ENCODE measurements around the gene IRF4.
"Not testable (repeated sequence)": the region's sequence is repeated elsewhere in the genome, so short reads cannot be mapped to it uniquely, and the experiment has no call there.

IRF4 gene

GRCh38 chr6:411402-412145 is 20.0 kb downstream of the IRF4 start:
- no peak for DNase-seq (ENCODE audit: low read depth, low spot score)
- no peak overlapping the region for H3K27ac ChIP-seq

- H3K27ac ChIP-seq: no peak overlapping the region
- DNase-seq (ENCODE audit: low read depth, low spot score): no peak
Measured at GRCh38 chr6:412146-412886, 20.8 kb downstream of the IRF4 start.

GRCh38 chr6:414447-414846 is 22.9 kb downstream of the IRF4 start:
- no peak for DNase-seq (ENCODE audit: low read depth, low spot score)
- H3K27ac ChIP-seq: no peak overlapping the region

- no peak overlapping the region for H3K27ac ChIP-seq
- no peak for DNase-seq (ENCODE audit: low read depth, low spot score)
Measured at GRCh38 chr6:415087-415486, 23.5 kb downstream of the IRF4 start.

- DNase-seq (ENCODE audit: low read depth, low spot score): no peak
- H3K27ac ChIP-seq: no peak overlapping the region
Measured at GRCh38 chr6:421211-421610, 29.7 kb downstream of the IRF4 start.

GRCh38 chr6:422433-423054 is 31.0 kb downstream of the IRF4 start:
- H3K27ac ChIP-seq: peak overlapping the region; percentile 35
- DNase-seq (ENCODE audit: low read depth, low spot score): peak; percentile 93

GRCh38 chr6:423055-423798 is 31.7 kb downstream of the IRF4 start:
- peak overlapping the region; percentile 35 for H3K27ac ChIP-seq
- DNase-seq (ENCODE audit: low read depth, low spot score): no peak

GRCh38 chr6:423799-424345 is 32.3 kb downstream of the IRF4 start:
- no peak overlapping the region for H3K27ac ChIP-seq
- DNase-seq (ENCODE audit: low read depth, low spot score): no peak

GRCh38 chr6:424741-425417 is 33.3 kb downstream of the IRF4 start:
- no peak for DNase-seq (ENCODE audit: low read depth, low spot score)
- H3K27ac ChIP-seq: no peak overlapping the region

GRCh38 chr6:425418-425788 is 33.9 kb downstream of the IRF4 start:
- not testable (repeated sequence) for DNase-seq (ENCODE audit: low read depth, low spot score); H3K27ac ChIP-seq

GRCh38 chr6:426198-426738 is 34.7 kb downstream of the IRF4 start:
- not testable (repeated sequence) for DNase-seq (ENCODE audit: low read depth, low spot score); H3K27ac ChIP-seq

GRCh38 chr6:428047-428603 is 36.6 kb downstream of the IRF4 start:
- no peak overlapping the region for H3K27ac ChIP-seq
- no peak for DNase-seq (ENCODE audit: low read depth, low spot score)

GRCh38 chr6:429515-430121 is 38.1 kb downstream of the IRF4 start:
- H3K27ac ChIP-seq: no peak overlapping the region
- no peak for DNase-seq (ENCODE audit: low read depth, low spot score)

- H3K27ac ChIP-seq: no peak overlapping the region
- no peak for DNase-seq (ENCODE audit: low read depth, low spot score)
Measured at GRCh38 chr6:431504-431903, 40.0 kb downstream of the IRF4 start.

- no peak overlapping the region for H3K27ac ChIP-seq
- DNase-seq (ENCODE audit: low read depth, low spot score): no peak
Measured at GRCh38 chr6:431986-432385, 40.4 kb downstream of the IRF4 start.

GRCh38 chr6:434051-434705 is 42.6 kb downstream of the IRF4 start:
- no peak for DNase-seq (ENCODE audit: low read depth, low spot score)
- H3K27ac ChIP-seq: no peak overlapping the region

GRCh38 chr6:435441-436307 is 44.1 kb downstream of the IRF4 start:
- no peak overlapping the region for H3K27ac ChIP-seq
- no peak for DNase-seq (ENCODE audit: low read depth, low spot score)

Data from epithelial cell of prostate (primary cell).